Measurements from ENCODE around the gene TUBA4B.

DNA sequence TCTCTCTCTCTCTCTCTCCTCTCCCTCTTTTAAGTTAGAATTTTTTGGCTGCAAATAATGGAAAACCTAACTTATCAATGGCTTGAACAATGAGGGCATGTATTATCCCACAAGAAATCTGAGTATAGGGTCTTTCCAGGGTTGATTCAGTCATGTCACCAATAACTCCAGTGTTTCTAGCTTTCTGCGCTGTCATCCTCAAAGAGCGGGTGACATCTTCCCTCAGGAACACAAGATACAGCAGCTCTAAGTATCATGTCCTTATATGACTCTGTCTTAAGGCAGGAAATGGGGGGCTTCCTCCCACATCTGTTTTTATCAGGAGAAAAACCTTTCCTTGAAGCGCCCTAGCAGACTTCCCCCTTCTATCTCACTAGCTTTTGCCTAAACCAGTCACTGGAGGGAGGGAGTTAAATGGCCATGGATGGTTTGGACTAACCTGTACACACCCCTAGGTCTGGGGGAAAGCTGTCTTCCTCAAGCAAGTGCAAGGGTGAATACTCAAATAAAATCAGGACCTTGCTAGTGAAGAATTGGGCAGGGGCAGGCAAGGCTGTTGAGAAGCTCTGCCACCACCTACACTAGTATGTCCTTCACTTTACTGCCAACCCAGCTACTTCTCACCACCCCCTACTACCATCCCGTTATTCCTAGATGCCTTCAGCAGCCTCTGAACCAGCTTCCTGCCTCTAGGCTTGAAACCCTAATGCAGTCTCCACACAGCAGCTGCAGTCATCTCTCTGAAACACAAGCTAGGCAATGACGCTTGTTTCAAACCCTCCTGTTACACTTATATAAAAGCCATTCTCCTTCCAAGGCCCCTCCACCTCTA is 8.2 kb downstream of the TUBA4B start:
- TF ChIP-seq TARDBP (IDR thresholded peaks at IDR 0.05), result no peak
- no peak for TF ChIP-seq LEF1 (IDR thresholded peaks at IDR 0.05; ENCODE audit: borderline replicate concordance)
- TF ChIP-seq BHLHE40 (IDR thresholded peaks at IDR 0.05; ENCODE audit: borderline replicate concordance), result no peak
- no peak for TF ChIP-seq ARNT (IDR thresholded peaks at IDR 0.05)
